SKM-1 treated with dmso at 0.1 percent for 144 hours (cell line): ENCODE data around the gene DSG3.

ENCODE experiments used
- DNase-seq: peaks from one replicate; lab custom pipeline; 2025; ENCODE audit not compliant: unreplicated experiment; lab: John Stamatoyannopoulos, UW

The DSG3 gene

DNA sequence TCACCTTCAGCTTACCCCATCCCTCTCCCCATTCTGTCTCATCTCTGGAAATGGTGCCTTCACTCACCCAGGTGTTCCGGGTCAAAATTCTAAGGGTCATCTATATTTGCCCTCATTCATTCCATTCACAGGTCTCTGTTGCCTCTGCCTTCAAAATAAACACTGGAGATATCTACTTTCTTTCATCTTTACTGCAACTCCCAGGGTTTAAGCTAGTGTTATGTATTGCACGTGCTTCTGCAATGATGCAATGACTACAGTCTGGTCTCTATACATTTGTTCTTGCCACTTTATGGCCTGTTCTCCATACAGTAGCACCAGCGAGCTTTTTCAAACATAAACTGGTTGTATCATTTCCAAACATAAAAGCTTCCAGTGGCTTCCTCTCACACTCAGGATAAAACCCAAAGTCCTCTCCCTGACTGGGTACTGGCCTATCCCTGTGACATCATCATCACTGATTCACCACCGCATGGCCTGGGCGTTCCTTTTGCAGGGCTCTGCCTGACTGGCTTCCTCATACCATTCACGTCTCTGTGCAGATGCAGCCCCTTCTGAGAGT lies 64.7 kb downstream of the DSG3 start:
- no peak for DNase-seq

DNA sequence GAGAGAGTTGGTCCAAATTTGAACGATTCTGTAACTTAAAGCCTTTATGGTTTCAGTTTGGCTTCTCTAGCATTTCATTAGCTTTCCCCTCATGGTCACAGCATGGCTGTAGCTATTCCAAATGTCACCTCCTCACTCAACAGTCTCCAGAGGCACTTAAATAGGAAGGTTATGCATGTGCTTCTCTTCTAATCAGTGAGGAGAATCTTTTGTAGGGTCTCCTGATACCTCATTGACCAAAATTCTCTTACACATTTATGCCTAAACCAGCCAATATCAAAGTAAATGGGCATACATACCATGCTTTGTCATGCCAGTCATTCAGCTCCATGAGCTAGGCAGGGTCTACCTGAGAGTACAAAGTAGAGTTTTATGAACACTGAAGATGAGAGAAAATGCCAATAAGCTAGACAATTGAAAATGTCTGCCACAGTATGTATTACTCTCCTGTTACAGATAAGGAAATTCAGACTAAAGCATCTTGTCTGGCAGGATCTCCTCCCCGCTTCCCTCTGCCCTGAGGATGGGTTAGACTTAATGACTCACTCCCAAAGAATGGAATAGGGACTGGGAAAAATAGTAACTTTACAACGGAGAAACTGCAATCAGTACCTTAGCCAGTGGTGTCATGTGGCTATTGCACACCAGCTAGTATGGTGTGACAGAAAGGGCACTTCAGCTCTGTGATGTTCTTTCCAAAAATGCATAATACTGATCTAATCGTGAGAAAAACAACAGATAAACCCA lies 65.8 kb downstream of the DSG3 start:
- DNase-seq = no peak

DNA sequence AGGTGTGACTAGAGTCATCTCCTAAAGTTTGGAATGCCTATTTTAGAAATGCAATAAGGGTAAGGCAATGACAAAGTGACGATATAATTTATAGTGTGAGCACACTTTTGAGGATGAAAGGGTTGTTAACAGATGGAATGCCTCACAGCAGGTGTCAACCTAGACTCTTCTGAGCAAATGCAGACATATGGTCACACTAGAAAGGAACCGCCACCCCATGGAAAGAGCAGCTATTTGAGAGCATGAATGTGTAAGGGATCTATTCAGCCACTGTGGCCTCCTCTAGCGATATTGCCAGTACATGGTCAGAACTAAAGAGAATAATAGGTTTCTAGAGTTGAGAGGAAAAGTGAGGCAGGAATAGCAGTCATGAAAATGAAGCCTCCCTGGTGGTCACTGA lies 68.9 kb downstream of the DSG3 start:
- no peak for DNase-seq

DNA sequence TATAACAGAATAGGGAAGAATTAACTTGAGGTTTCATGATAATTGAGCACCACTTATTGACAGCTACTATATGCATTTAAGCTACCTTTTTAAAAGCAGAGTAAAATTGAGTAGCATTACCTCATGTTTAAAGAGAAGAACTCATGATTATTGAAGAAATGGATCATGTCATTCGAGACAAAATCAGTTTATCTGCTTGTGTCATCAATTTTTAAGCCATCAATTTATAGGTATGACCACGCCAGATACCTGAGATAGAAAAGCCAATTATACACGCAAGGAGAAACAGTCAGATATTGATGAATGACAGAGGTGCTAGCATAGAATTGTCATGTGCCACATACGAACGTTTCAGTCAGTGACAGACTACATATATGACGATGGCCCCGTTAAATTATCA lies 78.8 kb downstream of the DSG3 start:
- DNase-seq = no peak
